ENCODE measurements around the gene ULBP2.

Gene ULBP2

GRCh38 chr6:149975400-149975799 is 33.6 kb downstream of the ULBP2 start:
- Histone ChIP-seq H3K27ac (ENCODE audit: low read length) (no peak overlapping the region), H3K27me3 (ENCODE audit: low read depth, low read length) (peaks cover 7% of the 10 kb centered on the region; the same call in 1 of the 2 replicates), H3K4me2 (ENCODE audit: low read length) (no peak overlapping the region), H2AFZ (ENCODE audit: low read depth, low read length) (no peak overlapping the region), H3K79me2 (ENCODE audit: low read length) (no peaks in the 10 kb centered on the region), H3K9me3 (ENCODE audit: insufficient read depth, low read length) (no peaks in the 10 kb centered on the region), H3K4me3 (ENCODE audit: low read length) (no peak overlapping the region), H3K36me3 (replicated peaks; ENCODE audit: low read depth, low read length) (no peaks in the 10 kb centered on the region), H3K9ac (ENCODE audit: low read length) (no peak overlapping the region), H3K4me1 (ENCODE audit: low read length) (no peaks in the 10 kb centered on the region), H4K20me1 (ENCODE audit: insufficient read depth, low read length) (no peaks in the 10 kb centered on the region)
- TF ChIP-seq EZH2phosphoT487 (IDR thresholded peaks at IDR 0.05; ENCODE audit: low read depth), result no peak
- TF ChIP-seq CTCF (IDR thresholded peaks at IDR 0.05; ENCODE audit: low read depth, low read length), result no peak

DNA sequence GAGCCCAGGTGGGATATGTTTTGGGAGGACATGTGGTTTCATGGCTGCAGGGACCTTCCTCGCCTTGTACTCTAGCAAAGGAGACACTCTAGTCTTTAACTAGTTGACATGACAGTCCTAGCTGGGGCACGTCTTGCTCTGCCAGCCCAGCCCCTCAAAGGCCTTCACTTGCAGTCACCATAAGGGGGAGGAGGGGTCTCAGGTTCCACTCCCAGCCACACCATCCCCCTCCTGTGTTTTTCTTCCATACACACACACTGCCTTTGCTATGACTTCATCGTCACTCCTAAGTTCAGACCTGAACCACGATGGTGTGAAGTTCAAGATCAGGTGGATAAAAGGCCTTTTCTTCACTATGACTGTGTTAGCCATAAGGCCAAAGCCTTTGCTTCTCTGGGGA is 35.4 kb downstream of the ULBP2 start:
- no peak overlapping the region for H2AFZ ChIP-seq (ENCODE audit: low read depth, low read length)
- no peaks in the 10 kb centered on the region for H3K36me3 ChIP-seq (replicated peaks; ENCODE audit: low read depth, low read length)
- peaks cover 7% of the 10 kb centered on the region; the same call in 1 of the 2 replicates for H3K27me3 ChIP-seq (ENCODE audit: low read depth, low read length)
- TF ChIP-seq EZH2phosphoT487 (IDR thresholded peaks at IDR 0.05; ENCODE audit: low read depth), result no peak
- TF ChIP-seq CTCF (IDR thresholded peaks at IDR 0.05; ENCODE audit: low read depth, low read length), result no peak
- H3K79me2 ChIP-seq (ENCODE audit: low read length), result no peaks in the 10 kb centered on the region
- no peaks in the 10 kb centered on the region for H3K4me1 ChIP-seq (ENCODE audit: low read length)
- H4K20me1 ChIP-seq (ENCODE audit: insufficient read depth, low read length), result no peaks in the 10 kb centered on the region
- H3K27ac ChIP-seq (ENCODE audit: low read length), result no peak overlapping the region
- no peak overlapping the region for H3K4me3 ChIP-seq (ENCODE audit: low read length)
- H3K9me3 ChIP-seq (ENCODE audit: insufficient read depth, low read length), result no peaks in the 10 kb centered on the region
- H3K4me2 ChIP-seq (ENCODE audit: low read length), result no peak overlapping the region
- no peak overlapping the region for H3K9ac ChIP-seq (ENCODE audit: low read length)

GRCh38 chr6:149978610-149979009 is 36.8 kb downstream of the ULBP2 start:
- H3K4me2 ChIP-seq (ENCODE audit: low read length), result no peak overlapping the region
- no peak overlapping the region for H2AFZ ChIP-seq (ENCODE audit: low read depth, low read length)
- H3K9ac ChIP-seq (ENCODE audit: low read length), result no peak overlapping the region
- H3K4me3 ChIP-seq (ENCODE audit: low read length), result no peak overlapping the region
- H3K4me1 ChIP-seq (ENCODE audit: low read length), result no peaks in the 10 kb centered on the region
- H3K79me2 ChIP-seq (ENCODE audit: low read length), result no peaks in the 10 kb centered on the region
- no peaks in the 10 kb centered on the region for H3K9me3 ChIP-seq (ENCODE audit: insufficient read depth, low read length)
- H4K20me1 ChIP-seq (ENCODE audit: insufficient read depth, low read length), result no peaks in the 10 kb centered on the region
- peaks cover 12% of the 10 kb centered on the region for H3K27me3 ChIP-seq (ENCODE audit: low read depth, low read length)
- no peak overlapping the region for H3K27ac ChIP-seq (ENCODE audit: low read length)
- no peak for TF ChIP-seq CTCF (IDR thresholded peaks at IDR 0.05; ENCODE audit: low read depth, low read length)
- TF ChIP-seq EZH2phosphoT487 (IDR thresholded peaks at IDR 0.05; ENCODE audit: low read depth), result no peak
- H3K36me3 ChIP-seq (replicated peaks; ENCODE audit: low read depth, low read length), result no peaks in the 10 kb centered on the region

DNA sequence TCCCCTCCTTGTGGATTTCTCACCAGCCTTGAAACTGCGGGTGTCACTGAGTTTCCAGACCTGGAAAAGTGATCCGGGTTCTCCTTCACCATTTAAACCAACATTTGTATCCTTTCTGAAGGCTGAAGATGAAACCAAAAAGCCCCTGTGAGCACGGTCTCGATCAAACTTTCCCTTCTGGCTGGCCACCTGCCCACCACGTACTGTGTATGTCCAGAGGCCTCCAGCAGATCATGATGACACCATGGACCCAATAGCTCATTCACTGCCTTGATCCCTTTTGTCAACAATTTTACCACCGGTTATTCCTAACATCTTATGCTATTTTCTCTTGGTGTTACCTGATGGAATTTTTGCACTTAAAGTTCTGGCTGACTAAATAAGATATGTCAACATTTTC is 37.5 kb downstream of the ULBP2 start:
- Histone ChIP-seq H3K9me3 (ENCODE audit: insufficient read depth, low read length) (no peaks in the 10 kb centered on the region), H3K27me3 (ENCODE audit: low read depth, low read length) (peaks cover 12% of the 10 kb centered on the region), H3K36me3 (replicated peaks; ENCODE audit: low read depth, low read length) (no peaks in the 10 kb centered on the region), H3K27ac (ENCODE audit: low read length) (no peak overlapping the region), H3K9ac (ENCODE audit: low read length) (no peak overlapping the region), H3K4me1 (ENCODE audit: low read length) (no peaks in the 10 kb centered on the region), H4K20me1 (ENCODE audit: insufficient read depth, low read length) (no peaks in the 10 kb centered on the region), H3K4me2 (ENCODE audit: low read length) (no peak overlapping the region), H3K79me2 (ENCODE audit: low read length) (no peaks in the 10 kb centered on the region), H3K4me3 (ENCODE audit: low read length) (no peak overlapping the region), H2AFZ (ENCODE audit: low read depth, low read length) (no peak overlapping the region)
- no peak for TF ChIP-seq EZH2phosphoT487 (IDR thresholded peaks at IDR 0.05; ENCODE audit: low read depth)
- no peak for TF ChIP-seq CTCF (IDR thresholded peaks at IDR 0.05; ENCODE audit: low read depth, low read length)

All from OCI-LY3 (cell line).